Cardiac muscle cell (in vitro differentiated cells and primary cell): ENCODE measurements around the gene COLQ. TPM values are rescaled to one million over a fixed set of nuclear protein-coding genes. Genes with fewer than 3 reads are reported as not detected.

Source experiments
- DNase-seq, 2 donors: peaks; one replicate each; pipeline versions ENCODE4 v3.0.0 to v3.0.0-alpha.2; 2010 to 2017; ENCODE audit warnings: low read depth in 1 of 2, low spot score in 1 of 2
- H3K27ac ChIP-seq: fragments of 200-600 bp; sonication (generic); 2 replicates; pipeline ENCODE4 v1.5.1; 2016
- H3K27me3 ChIP-seq: fragments of 200-600 bp; sonication (generic); 2 replicates; pipeline ENCODE4 v1.6.0; 2016; ENCODE audit warnings: control low read depth
- H3K36me3 ChIP-seq: fragments of 200-600 bp; sonication (generic); 2 replicates; pipeline ENCODE4 v1.5.1; 2016; ENCODE audit warnings: control low read depth
- H3K4me1 ChIP-seq: fragments of 200-600 bp; sonication (generic); 2 replicates; pipeline ENCODE4 v1.8.1; 2017; ENCODE audit warnings: low read depth, mild to moderate bottlenecking, mixed run types
- H3K4me3 ChIP-seq: fragments of 200-600 bp; sonication (generic); 2 replicates; pipeline ENCODE4 v1.5.1; 2016; ENCODE audit warnings: mild to moderate bottlenecking
- H3K9me3 ChIP-seq: fragments of 200-600 bp; sonication (generic); 2 replicates; pipeline ENCODE4 v1.5.1; 2017; ENCODE audit warnings: low read depth, mild to moderate bottlenecking, control low read depth
- polyA plus RNA-seq: library from polyadenylated mRNA; unstranded; fragments of >200 nt; fragmentation: Nextera tagmentation; extraction: Ambion mirVana; gene quantifications from 2 replicates; pipeline ENCODE4 v1.2.1, GENCODE V29; 2016
- total RNA-seq: library from RNA; depleted of rRNA; stranded (reverse); fragments of >200 nt; gene quantifications from 2 replicates; pipeline ENCODE4 v1.2.3, GENCODE V29; 2016
- TF ChIP-seq, protein P1 (sequence below): IDR thresholded peaks from 2 replicates; pipeline ENCODE4 v1.5.1; 2012; ENCODE audit warnings: low read depth, mild to moderate bottlenecking, low read length

Gene COLQ
- total and polyA plus RNA-seq, 2 experiments from 2014 or later, result 7.5 to 10.4 TPM

DNA sequence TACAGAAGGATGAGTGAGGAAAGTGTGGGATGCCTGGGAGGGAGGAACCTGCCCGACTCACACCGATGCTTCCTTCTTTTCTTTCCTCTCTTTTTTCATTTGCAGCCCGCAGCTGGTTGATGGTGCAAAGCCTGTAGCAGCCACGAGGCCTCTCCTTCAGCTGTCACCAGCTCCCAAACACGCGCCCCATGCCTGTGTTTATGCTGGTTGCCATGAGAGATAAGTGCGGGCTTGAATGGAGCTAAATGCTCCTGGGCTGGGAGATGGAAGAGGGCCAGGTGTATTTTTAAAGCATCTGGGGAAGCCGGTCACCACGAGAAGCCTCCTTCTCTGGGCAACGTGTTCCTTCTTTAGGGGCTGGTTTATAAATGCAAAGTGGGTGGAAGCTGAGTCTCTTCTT, 9.3 kb downstream of the COLQ start:
- Histone ChIP-seq H3K9me3 (no peaks in the 10 kb centered on the region), H3K36me3 (no peaks in the 10 kb centered on the region), H3K27me3 (no peaks in the 10 kb centered on the region), H3K4me1 (peaks cover 18% of the 10 kb centered on the region), H3K4me3 (no peak overlapping the region), H3K27ac (peak overlapping the region; percentile 38)
- TF ChIP-seq, protein P1, sequence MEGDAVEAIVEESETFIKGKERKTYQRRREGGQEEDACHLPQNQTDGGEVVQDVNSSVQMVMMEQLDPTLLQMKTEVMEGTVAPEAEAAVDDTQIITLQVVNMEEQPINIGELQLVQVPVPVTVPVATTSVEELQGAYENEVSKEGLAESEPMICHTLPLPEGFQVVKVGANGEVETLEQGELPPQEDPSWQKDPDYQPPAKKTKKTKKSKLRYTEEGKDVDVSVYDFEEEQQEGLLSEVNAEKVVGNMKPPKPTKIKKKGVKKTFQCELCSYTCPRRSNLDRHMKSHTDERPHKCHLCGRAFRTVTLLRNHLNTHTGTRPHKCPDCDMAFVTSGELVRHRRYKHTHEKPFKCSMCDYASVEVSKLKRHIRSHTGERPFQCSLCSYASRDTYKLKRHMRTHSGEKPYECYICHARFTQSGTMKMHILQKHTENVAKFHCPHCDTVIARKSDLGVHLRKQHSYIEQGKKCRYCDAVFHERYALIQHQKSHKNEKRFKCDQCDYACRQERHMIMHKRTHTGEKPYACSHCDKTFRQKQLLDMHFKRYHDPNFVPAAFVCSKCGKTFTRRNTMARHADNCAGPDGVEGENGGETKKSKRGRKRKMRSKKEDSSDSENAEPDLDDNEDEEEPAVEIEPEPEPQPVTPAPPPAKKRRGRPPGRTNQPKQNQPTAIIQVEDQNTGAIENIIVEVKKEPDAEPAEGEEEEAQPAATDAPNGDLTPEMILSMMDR, result no peak
- peak; percentile 72 to 96 for DNase-seq

DNA sequence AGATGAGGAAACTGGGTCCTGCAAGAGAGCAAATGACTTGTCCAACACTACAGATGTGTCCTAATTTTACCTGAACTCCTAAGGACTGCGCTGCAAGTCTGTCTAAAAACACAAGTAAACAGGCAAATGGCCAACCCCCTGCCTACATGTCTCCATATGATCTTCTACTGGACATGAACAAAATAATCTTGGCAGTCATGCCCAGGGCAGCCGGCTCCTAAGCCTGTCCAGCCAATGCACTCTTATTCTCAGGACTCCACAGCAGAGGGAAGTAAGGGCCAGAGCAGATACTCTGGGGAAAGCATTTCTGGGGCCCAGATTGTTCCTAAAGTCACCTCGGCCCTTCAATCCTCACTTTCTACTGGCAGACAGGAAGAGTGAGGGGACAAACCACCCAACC, 10.3 kb downstream of the COLQ start:
- TF ChIP-seq, protein P1, result no peak
- H3K4me1 ChIP-seq, result peaks cover 18% of the 10 kb centered on the region
- H3K36me3 ChIP-seq, result no peaks in the 10 kb centered on the region
- H3K9me3 ChIP-seq, result no peaks in the 10 kb centered on the region
- DNase-seq, result no peak
- H3K27ac ChIP-seq, result no peak overlapping the region
- no peaks in the 10 kb centered on the region for H3K27me3 ChIP-seq
- no peak overlapping the region for H3K4me3 ChIP-seq

DNA sequence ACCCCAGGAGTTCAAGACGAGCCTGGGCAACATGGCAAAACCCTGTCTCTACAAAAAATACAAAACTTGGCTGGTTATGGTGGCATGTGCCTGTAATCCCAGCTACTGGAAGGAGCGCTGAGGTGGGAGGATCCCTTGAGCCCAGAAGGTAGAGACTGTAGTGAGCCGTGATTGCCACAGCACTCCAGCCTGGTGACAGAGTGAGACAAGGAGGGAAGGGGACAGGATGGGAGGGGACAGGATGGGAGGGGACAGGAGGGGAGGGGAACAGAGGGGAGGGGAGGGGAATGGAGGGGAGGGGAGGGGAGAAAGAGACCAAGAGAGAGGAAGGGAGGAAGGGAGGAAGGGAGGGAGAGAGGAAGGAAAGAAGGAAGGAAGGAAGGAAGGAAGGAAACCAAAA, 11.0 kb downstream of the COLQ start:
- H3K4me3 ChIP-seq, result no peak overlapping the region
- no peak for DNase-seq
- H3K27ac ChIP-seq, result no peak overlapping the region
- H3K9me3 ChIP-seq, result no peaks in the 10 kb centered on the region
- peaks cover 18% of the 10 kb centered on the region for H3K4me1 ChIP-seq
- TF ChIP-seq, protein P1, result no peak
- H3K27me3 ChIP-seq, result no peaks in the 10 kb centered on the region
- no peaks in the 10 kb centered on the region for H3K36me3 ChIP-seq

DNA sequence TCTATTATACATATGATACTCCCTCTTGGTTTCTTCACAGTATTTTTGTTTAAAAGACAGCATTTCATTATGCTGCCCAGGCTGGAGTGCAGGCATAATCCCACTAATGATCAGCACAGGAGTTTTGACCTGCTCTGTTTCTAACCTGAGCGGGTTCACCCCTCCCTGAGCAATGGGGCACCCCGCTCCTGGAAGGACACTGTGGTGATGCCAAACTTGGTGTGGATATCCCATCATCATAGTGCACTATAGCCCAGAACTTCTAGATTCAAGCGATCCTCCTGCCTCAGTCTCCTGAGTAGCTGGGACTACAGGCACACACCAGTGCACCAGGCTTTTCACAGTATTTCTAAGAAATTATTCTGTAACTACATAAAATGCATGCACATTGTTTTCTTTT, 14.9 kb downstream of the COLQ start:
- no peak for DNase-seq

DNA sequence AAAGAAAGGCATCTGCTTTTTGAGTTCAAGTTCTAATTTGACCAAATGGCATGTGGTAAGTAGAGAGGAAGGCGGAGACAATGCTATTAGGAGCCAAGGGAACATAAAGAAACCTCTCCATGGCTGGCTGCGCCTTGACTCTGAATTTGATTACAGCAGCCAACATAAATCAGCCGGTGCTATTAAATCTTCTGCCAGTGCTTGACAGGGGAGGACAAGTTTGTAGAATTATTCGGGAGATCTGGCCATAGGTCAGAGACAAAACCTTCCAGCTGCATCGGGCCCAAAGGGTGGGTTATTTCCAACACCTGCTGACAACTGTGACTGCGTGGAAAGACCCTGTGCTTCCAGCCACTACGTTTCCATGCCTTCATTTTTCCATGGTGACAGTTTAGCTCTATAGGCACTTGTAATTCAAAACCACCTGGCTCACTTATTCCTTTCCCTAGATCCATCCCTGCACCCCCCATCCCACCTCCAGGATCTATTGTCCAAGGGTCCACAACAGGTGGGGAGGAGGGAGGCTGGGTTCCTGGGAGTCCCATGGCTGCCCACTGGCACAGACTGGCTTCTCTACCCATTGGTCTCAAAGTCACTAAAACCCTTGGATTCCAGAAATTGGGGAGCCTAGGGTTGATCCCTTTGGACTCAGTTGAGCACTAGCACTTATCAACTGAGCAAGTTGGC, 15.9 kb downstream of the COLQ start:
- TF ChIP-seq, protein P1, result no peak
- Histone ChIP-seq H3K27me3 (no peaks in the 10 kb centered on the region), H3K27ac (no peak overlapping the region), H3K4me3 (no peak overlapping the region), H3K4me1 (peaks cover 8% of the 10 kb centered on the region), H3K36me3 (no peaks in the 10 kb centered on the region), H3K9me3 (no peaks in the 10 kb centered on the region)
- no peak for DNase-seq

More for the DNA sequence above, 14.9 kb downstream of the COLQ start:
- H3K36me3 ChIP-seq, result no peaks in the 10 kb centered on the region
- no peaks in the 10 kb centered on the region for H3K27me3 ChIP-seq
- no peaks in the 10 kb centered on the region for H3K9me3 ChIP-seq
- H3K4me1 ChIP-seq, result peaks cover 6% of the 10 kb centered on the region
- H3K27ac ChIP-seq, result no peak overlapping the region
- TF ChIP-seq, protein P1, result no peak
- H3K4me3 ChIP-seq, result no peak overlapping the region
